ENCODE measurements around the gene KCTD5.

The KCTD5 gene

DNA sequence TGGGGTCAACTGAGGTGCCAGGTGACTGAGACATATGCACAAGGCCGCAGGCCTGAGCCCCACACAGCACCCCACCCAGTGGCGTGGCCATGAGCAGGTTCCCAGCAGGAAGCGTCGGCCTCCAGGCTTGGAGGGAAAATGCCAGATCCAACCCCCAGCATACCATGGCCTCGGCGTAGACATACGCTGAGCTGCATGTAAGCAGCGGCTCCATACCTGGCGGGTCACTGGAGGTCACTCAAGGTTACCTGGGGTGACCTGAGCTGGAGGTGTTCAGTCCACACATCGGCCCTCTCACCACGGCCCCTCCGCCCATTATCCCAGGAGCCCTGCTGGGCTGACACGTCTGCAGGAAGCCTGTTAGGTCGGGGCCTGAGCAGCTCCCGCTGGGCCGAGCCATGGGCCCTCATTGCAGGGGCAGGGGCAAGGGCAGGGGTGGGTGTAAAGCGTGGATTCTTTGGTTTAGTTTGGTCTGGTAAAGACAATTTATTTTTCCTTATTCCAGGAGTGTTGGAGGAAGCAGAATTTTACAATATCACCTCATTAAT, 15.2 kb downstream of the KCTD5 start:
- no peak for DNase-seq (ENCODE audit: low read depth)

DNA sequence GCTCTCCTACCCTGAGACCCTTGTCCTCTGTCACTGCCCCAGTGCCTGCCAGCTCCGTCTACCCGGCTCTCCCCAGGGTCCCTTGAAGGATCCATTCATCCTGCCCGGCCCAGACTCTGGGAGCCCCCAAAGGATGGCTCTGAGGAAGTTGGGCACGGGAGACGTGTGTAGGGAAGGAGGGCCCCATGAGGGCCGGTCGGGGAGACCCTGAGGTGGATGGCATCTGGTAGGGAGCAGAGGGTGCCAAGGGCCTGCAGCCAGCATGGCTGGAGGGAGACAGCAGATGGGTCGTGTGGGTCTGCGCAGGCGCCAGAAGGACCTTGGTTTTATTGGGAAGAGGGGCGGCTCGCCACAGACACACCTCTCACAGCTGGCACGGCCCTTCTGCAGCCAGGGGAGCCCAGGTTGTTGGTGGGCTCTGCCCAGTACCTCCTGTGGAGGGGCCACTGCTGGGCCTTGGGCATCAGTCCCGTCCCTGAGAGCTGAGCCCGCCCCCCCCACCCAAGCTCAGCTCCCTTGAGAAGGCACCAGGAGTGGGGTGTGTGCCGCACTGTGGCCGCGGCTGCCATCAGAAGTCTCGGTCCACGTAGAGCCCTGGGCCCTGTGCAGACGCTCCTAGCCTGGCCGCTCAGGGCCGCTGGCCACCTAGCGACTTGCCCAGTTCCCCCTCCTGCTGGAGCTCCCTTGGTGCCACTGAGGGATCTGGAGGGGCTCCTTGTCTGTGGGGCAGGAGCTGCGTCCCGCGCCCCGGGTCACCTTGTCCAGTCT, 16.0 kb downstream of the KCTD5 start:
- no peak for DNase-seq (ENCODE audit: low read depth)

DNA sequence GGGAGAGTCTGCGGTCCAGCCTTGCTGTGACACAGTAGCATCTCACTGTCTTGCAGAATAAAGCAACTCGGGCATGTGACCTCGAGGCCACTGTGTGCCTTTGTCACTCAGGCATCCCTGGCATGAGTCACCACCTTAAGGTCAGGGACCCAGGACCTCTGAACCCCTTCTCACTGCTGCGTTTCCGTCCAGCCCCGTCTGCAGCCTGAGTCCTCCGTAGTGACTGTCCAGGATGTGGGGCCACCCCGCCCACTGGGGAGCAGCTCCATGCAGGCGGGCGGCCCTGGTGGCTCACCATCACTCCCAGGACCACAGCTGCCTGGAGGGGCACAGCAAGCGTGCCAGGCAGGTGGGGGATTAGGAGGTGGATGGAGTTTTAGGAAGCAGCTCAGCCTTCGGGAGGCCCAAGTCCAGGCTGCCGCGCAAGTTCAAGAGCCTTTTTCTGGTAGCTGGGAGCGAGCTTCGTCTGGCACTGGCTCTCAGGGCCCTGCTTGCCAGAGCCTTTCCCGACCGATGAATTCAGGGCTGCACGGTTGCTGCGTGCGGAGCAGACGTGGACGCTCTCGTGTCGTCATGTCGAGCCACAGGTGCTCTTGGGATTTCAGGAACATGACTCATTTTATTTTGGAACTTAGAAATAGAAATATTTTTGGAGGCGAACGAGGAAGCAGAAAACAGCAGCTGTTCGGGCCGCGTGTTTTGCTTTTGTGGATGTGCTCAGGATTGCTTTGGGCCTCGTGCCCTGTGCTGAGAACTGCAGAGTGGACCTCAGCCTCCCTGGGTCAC, 16.8 kb downstream of the KCTD5 start:
- no peak for DNase-seq (ENCODE audit: low read depth)

DNA sequence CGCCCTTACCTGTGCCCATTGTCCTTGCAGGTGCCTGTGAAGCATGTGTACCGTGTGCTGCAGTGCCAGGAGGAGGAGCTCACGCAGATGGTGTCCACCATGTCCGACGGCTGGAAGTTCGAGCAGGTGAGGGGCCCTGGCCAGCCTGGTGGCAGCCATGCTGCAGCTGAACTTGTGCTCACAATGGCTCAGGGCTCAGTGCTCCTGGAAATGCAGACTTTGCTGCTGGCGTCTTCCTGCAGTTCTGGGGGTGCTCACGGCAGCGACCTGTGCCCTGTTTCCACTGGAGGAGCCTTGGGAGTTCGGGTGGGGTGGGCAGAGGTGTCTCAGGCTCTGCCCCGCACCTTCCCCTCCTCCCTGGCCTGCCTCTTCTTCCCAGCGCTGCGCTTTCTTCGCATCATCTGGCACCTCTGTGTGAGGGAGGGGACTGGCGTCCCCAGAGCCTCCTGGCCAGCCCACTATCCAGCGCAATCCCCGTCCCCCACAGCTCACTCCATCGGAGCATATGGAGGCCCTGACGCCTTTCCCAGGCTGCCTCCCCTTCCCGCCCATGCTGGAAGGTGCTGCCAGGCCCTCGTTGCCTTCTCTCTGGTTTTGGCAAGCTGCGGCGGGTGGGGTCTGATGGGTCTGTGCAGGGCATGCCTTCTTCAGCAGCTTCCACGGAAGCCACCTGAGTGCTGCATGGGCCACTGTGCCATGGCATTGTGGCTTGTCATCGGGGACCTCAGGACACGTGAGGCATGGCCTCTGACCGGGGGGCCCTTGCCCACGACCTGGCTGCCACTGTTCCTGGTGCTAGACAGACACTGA, 17.7 kb downstream of the KCTD5 start:
- DNase-seq (ENCODE audit: low read depth) = no peak

DNA sequence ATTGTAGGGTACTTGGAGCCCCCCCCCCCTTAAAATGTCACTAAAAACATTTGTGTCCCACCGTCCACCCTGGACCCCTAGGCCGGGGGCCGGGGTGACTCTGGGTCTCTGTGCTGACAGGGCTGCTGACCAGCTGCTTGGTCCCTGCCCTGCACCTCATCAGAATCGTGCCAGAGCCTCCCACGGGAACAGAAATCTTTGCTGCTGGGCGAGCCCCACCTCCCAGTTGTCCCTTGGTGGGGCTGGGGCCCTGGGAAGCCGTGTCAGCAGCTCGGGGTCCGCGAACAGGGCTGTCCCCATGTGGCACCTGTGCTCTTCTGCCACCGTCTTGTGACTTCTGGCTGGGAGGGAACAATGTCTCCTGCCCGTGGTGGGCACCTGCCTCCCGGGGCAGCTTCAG, 18.5 kb downstream of the KCTD5 start:
- no peak for DNase-seq (ENCODE audit: low read depth)

DNA sequence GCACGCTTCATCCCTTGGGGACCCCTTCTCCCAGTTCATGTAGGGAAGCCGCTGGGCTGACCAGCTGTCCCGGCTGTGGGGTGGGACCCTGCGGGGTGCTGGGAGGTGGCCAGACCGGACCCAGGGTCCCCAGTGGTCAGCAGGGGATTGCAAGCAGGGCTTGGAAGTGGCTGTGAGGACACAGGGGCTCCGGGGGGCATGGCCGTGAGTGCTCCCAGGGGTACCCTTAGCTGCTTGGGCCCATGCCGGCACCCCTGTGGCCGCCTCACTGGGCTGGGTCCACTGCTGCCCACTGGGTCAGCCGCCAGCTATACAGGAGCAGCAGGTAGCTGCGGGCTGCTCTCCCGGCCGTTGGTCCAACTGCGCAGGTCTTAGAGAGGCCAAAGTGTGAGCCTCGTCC, 18.9 kb downstream of the KCTD5 start:
- DNase-seq (ENCODE audit: low read depth) = no peak

DNA sequence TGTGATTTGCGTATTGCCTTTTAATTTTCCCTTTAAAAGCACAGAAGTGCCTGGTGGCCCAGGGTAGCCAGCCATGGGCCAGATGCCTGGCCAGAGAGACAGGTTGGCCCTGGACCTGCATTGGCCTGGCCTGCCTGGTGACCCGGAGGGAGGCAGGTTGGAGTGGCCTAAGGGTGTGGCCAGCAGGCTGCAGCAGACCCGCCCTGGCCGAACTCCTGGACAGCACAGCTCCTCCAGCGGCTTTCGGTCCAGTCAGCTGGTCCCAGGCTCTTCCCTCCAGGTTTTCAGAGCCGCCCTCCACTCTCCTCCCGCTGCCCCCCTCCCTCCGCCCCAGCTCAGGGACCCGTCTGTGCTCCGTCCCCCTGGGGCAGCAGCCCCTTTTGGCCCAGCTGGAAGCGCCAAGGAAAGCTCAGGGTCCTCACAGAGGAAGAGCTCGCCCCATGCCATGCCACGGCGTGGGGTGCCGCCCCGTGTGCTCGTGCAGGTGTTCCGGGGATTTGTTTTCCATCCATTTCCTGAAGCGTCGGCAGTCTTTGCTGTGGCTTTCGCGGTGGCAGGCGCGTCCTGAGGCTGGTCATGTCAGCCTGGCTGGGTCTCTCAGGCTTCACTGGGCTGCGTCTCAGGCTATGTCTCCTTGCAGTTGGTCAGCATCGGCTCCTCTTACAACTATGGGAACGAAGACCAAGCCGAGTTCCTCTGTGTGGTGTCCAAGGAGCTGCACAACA, 19.6 kb downstream of the KCTD5 start:
- no peak for DNase-seq (ENCODE audit: low read depth)

DNA sequence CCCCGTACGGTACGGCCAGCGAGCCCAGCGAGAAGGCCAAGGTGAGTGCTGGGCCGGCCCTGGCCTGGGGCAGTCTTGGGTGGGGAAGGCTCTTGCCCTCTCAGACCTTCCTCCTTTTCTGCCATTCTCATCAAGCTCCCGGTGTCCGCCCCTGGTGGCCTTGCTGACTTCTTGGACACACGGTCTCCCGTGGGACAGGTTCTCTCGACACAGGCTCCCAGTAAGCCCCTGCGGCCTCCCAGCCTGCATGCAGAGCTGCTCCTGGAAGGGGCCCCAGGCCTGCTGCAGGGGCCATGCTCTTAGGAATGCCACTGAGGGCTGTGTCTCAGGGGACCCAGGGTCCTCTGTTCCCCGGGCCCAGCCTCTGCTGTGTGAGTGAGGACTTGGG, 20.1 kb downstream of the KCTD5 start:
- DNase-seq (ENCODE audit: low read depth) = no peak

DNA sequence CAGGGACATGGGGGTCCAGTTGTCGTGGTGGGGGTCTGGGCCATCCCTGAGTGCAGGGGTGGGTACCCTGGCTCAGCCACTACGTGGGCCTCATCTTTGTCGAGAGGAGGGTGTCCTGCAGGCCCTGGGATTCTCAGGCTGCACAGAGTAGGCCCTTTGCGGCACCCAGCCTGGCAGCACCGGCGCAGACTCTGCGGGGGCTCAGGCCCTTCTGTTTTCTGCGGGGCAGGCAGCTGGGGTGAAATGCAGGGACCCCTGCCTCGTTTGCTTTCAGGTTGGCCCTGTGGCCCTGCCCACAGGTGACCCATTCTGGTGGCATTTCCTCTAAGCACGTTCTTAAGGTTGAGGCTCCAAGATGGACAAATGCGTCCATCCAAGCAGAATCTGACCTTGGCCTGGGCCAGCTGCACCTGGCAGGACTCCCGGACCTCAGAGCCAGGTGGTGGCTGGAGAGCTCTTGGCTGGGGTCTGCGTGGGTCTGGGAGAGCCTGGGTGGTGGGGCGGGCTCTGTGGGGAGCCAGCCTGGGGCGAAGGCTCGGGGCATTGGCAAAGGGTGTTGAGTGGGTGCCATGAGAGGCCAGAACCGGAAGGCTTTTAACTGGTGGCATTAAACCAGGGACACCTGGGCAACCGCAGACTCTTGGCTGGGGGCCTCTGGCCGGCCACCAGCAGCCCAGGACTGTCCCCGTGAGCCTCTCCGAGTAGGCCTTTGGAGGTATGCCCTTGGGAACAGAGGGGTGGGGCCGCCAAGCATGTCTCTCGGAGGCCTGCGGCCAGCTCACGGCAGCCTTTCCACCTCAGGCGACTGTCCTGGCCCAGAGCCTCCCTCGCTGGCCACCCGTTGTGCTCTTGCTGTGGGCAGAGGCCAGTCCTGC, 20.8 kb downstream of the KCTD5 start:
- no peak for DNase-seq (ENCODE audit: low read depth)

DNA sequence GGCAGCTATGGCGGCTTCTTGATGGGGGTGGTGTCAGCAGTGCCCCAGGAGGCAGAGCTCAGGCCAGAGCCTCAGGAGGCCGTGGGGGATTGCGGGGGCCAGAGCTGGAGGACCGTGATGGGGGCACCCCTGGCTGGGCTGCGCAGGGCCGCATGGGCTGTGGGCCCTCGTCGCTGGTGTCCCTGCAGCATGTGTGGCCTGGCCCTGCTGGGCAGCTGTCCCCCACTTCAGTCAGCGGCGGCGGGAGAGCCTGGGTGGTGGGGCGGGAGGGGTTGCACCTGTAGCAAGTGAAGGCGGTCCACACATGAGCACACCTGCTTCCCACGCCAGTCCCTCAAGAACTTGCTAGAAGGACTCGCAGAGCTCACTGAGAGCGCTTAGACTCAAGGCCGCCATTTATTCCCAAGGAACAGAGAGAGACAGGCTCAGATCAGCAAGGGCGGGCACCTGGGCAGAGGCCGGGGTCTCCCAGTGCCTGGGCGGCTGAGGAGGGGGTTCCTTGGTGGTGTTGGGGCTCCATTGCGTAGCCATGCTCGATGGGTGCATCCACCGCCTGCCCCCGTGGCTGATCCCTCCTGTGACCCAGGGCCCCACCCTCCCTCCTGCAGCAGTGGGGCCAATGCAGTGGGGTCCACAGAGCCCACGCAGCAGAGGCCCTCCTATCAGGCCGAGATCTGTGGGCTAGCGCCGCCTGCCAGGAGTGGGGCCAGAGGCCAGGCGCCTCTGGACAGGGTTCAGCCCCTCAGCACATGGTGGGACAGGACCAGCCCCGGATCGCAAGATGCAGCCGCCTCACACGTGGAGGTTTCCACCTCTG, 22.1 kb downstream of the KCTD5 start:
- DNase-seq (ENCODE audit: low read depth) = no peak

DNA sequence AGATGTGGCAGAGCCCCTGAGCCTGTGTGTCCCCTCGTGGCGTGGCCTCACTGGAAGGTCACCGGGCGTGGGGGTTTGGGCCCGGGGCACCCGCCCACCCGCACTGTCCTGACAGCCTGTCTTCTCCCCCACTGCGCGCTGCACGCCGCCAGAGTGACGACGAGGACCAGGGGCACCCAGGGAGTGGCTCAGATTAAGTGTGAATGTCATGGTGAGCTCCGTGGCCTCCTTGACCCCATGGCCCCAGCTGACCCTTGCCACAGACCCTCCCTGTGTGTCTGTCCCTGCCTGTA, 22.6 kb downstream of the KCTD5 start:
- DNase-seq (ENCODE audit: low read depth) = no peak

DNA sequence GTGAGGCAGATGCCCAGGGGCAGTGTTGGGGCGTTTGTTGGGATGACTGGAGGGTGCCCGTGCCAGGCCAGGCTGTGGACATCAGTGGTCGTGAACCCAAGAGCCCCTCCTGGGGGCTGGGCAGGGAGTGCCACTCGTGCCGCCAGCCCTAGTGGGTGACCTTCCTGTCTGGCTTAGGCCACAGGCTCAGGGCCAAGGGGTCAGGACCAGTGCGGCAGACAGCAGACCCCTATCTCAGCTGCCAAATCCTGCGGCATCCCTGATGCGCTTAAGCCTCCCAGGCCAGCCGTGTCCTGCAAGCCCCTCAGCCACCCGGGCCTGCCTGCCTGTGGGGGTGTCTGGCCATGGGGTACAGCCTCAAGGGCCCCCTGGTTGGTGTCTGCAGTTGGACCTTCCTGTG, 23.0 kb downstream of the KCTD5 start:
- DNase-seq (ENCODE audit: low read depth) = no peak

DNA sequence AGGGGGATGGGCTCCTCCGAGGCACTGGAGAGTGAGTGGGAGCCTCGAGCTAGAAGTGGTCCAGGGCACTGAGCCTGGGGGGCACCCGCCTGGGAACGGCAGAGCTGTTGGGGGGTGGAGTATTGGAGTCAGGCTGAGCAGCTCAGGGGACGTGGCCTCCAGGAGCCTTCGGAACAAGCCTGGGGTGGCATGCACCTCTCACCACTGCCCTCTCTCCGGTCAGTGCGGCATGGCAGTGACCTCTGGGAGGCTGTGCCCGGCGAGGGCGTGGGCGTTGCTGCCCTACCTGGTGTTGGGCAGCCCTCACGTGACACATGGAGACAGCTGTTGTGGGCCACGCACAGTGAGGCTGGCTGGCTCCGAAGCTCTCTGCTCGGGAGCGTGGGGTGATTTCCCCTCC, 23.8 kb downstream of the KCTD5 start:
- DNase-seq (ENCODE audit: low read depth) = no peak

DNA sequence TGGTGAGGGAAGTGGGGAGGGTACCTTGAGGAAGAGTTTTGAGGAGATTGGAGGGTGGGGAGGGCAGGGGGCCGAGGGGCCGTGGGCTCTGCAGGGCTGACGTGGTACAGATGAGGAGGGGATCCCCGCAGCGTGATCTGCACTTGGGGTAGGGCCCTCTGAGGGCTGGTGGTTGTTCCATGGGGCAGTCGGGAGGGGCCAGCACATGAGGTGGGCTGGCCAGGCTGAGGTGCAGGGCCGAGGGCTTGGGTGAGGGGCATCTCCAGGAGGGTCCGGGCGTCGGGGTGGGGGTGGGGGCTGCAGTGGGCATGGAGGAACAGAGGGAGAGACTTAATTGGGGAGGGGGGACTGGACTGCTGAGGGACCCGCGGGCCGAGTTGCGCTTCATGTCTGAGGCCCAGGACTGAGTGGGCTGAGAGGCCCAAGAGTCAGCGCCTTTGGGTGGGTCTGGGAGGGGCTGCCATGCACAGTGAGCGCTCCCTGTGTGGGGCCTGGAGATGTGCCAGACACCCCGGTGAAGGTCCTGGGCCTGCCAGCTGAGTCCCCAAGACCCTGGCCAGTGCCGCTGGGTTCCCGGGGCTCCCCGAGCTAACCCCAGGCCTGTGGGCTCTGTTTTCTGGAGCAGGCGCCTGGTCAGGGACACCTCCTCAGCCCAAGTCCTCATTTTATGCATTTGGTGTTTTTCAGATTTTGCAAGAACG, 24.4 kb downstream of the KCTD5 start:
- DNase-seq (ENCODE audit: low read depth) = no peak

DNA sequence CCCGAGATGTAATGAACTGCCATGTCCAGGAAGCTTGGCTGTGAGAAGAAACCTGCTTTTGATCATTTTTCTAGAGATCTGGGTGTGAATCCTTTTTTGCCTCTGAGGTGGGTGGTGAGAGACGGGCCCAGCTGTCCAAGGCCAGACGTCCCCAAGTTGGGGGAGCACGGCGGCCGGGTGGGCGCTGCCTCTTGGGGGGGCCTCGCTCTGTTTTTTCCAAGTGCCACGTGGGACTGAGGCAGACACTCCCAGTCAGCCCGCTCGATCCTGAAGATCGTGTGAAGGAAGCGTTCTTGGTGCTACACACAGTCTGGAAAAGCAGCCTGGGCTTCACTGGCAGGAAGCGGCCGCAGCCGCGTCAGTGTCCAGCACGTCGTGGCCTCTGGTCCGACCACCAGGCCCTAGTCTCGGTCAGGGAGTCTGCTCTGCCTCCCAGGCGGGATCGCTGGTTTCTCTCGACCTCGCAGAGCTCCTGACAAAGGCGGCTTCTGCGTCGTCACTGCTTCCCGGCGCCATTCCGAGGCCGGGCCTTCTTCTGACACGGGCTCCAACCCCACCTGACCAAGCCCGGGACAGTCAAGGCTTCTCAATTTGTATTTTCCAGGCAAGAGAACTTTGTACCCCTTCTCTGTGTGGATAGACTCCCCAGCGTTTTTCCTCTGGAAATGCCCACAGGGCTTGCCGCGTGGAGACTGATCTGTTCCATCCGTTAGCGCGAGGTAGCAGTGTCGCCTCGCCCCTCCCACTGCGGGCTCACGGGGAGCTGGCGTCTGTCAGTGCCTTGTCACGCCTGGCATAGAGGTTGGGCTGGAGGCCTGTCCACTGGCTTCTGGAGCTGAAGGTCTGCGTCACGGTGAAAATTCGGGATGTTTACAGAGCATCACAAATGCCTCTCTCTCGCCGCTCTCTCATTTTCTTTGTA, 25.3 kb downstream of the KCTD5 start:
- DNase-seq (ENCODE audit: low read depth) = no peak

DNA sequence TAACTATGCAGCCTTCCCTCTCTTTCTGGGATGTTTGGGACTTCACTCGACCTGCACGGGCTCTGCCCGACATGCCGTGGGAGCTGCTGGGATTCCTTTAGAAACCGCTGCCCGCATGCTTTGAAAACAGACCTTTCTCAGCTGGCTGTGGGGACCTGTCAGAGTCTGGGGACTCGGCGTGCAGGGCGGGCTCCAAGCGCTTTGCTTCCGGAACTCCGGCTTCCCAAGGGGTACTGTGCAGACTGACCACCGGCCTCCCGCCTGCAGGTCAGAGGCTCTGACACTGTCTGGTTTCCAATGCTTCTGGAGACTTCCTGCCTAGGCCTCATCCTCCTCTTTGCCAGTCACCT, 25.9 kb downstream of the KCTD5 start:
- DNase-seq (ENCODE audit: low read depth) = no peak

DNA sequence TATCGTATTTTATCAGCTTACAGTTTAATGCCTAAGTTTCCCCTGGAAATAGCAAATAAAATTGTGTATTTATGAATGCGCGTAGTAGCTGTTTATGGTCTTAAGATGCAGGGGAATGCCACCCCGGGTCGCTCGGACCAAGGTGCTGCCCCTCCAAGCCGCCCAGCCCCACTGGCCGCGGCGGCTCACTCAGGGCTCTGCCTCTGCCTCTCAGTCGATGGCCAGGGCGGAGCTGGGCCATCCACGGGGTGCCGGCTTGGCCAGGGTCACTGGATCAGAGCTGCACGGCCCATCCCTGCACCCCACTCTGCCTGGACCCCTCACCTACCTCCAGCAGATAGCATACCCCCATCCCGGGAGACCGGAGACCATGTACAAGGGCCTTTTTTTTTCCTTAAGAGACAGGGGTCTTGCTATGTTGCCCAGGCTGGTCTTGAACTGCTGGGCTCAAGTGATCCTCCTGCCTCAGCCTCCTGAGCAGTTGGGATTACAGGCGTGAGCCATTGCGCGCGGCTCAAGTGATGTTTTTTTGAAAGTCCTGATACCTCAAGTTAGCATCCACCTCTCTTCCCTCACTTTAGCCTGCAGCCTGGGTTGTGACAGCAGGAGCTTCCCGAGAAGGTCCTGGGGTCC, 26.7 kb downstream of the KCTD5 start:
- DNase-seq (ENCODE audit: low read depth) = no peak

DNA sequence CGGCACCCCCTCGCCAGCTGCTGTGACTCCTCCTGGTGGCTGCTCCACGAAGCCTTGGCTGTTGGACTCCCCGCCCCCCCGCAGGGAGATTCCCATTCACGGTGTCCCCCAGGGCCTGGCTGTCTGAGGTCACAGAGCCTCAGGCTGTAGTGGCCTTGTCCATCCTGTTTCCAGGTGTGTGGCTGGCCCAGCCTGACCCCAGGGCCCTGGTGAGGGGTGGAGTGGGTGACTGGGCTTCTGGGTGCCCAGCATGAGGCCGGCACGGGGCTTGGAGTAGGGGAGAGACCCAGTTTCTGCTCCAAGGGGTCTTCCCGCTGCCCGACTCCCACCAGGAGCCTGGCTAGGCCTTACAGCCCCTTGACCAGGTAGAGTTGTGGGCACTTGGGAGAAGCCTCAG, 27.3 kb downstream of the KCTD5 start:
- no peak for DNase-seq (ENCODE audit: low read depth)
